Mesenchymal stem cell (in vitro differentiated cells and primary cell): ENCODE data around the gene GALNT1.

ENCODE experiments used
- DNase-seq: peaks from one replicate; pipeline ENCODE4 v3.0.0-alpha.2; 2013
- H2AFZ ChIP-seq: one replicate; pipeline ENCODE4 v1.6.1; 2013; ENCODE audit warnings: low read depth, mild to moderate bottlenecking, control low read depth, inconsistent platforms, low read length, moderate library complexity
- H2AK5ac ChIP-seq: 2 replicates; pipeline ENCODE4 v1.6.1; 2013; ENCODE audit warnings: low read length, moderate library complexity, mild to moderate bottlenecking, inconsistent platforms; ENCODE audit not compliant: severe bottlenecking
- H2BK120ac ChIP-seq: one replicate; pipeline ENCODE4 v1.6.1; 2013; ENCODE audit warnings: low read depth, mild to moderate bottlenecking, inconsistent platforms, low read length, moderate library complexity
- H2BK12ac ChIP-seq, 2 experiments: one replicate each; pipeline ENCODE4 v1.6.1; 2013; ENCODE audit warnings: inconsistent platforms in 2 of 2, low read length in 2 of 2, mild to moderate bottlenecking in 2 of 2, moderate library complexity in 2 of 2, control low read depth in 1 of 2
- H2BK15ac ChIP-seq: one replicate; pipeline ENCODE4 v1.6.1; 2013; ENCODE audit warnings: mild to moderate bottlenecking, low read depth, inconsistent platforms; ENCODE audit not compliant: poor library complexity, severe bottlenecking
- H2BK5ac ChIP-seq: 2 replicates; pipeline ENCODE4 v1.6.1; 2013; ENCODE audit warnings: low read depth, mild to moderate bottlenecking, low read length, control low read depth, inconsistent platforms; ENCODE audit not compliant: poor library complexity, severe bottlenecking
- H3K14ac ChIP-seq, 2 experiments: one replicate each; pipeline ENCODE4 v1.6.1; 2013; ENCODE audit warnings: inconsistent platforms in 2 of 2, low read length in 2 of 2, control low read depth in 1 of 2, mild to moderate bottlenecking in 1 of 2, moderate library complexity in 1 of 2
- H3K18ac ChIP-seq, 2 experiments: one replicate each; pipeline ENCODE4 v1.6.1; 2013; ENCODE audit warnings: inconsistent platforms in 2 of 2, low read length in 2 of 2, control low read depth in 1 of 2, low read depth in 1 of 2, mild to moderate bottlenecking in 1 of 2
- H3K23ac ChIP-seq, 2 experiments: one replicate each; pipeline ENCODE4 v1.6.1; 2013; ENCODE audit warnings: inconsistent platforms in 2 of 2, low read length in 2 of 2, mild to moderate bottlenecking in 2 of 2, moderate library complexity in 2 of 2, control low read depth in 1 of 2
- H3K27ac ChIP-seq: 2 replicates; pipeline ENCODE4 v1.5.1; 2013; ENCODE audit warnings: mild to moderate bottlenecking, moderate library complexity, low read length, control low read depth, inconsistent platforms; ENCODE audit not compliant: poor library complexity, severe bottlenecking
- H3K27me3 ChIP-seq, 2 experiments: 2 replicates each; pipeline versions ENCODE4 v1.6.1 to v1.7.0; 2013; ENCODE audit warnings: low read length in 2 of 2, mild to moderate bottlenecking in 2 of 2, moderate library complexity in 2 of 2, control low read depth in 1 of 2, inconsistent platforms in 1 of 2; ENCODE audit not compliant: control insufficient read depth in 1 of 2, insufficient read depth in 1 of 2
- H3K36me3 ChIP-seq, 2 experiments: 2 replicates each; pipeline versions ENCODE4 v1.6.1 to v1.7.0; 2013; ENCODE audit warnings: low read length in 2 of 2, control low read depth in 1 of 2, inconsistent platforms in 1 of 2, low read depth in 1 of 2, mild to moderate bottlenecking in 1 of 2; ENCODE audit not compliant: insufficient read depth in 2 of 2, control insufficient read depth in 1 of 2
- H3K4ac ChIP-seq, 2 experiments: one replicate each; pipeline ENCODE4 v1.6.1; 2013; ENCODE audit warnings: inconsistent platforms in 2 of 2, low read length in 2 of 2, mild to moderate bottlenecking in 2 of 2, moderate library complexity in 2 of 2, control low read depth in 1 of 2, low read depth in 1 of 2
- H3K4me1 ChIP-seq: 2 replicates; pipeline ENCODE4 v1.6.1; 2013; ENCODE audit warnings: low read depth, low read length, control low read depth; ENCODE audit not compliant: control insufficient read depth, insufficient read depth
- H3K4me2 ChIP-seq: 2 replicates; pipeline ENCODE4 v1.6.1; 2013; ENCODE audit warnings: low read length, mild to moderate bottlenecking, inconsistent platforms; ENCODE audit not compliant: poor library complexity, severe bottlenecking
- H3K4me3 ChIP-seq, 2 experiments: 2 replicates each; pipeline versions ENCODE4 v1.5.1 to v1.7.0; 2013; ENCODE audit warnings: low read length in 2 of 2, mild to moderate bottlenecking in 2 of 2, control low read depth in 1 of 2, low read depth in 1 of 2; ENCODE audit not compliant: insufficient read depth in 1 of 2
- H3K79me1 ChIP-seq: replicated peaks from 2 replicates; pipeline ENCODE4 v1.6.1; 2013; ENCODE audit warnings: mild to moderate bottlenecking, control low read depth, low read length, inconsistent platforms; ENCODE audit not compliant: poor library complexity, severe bottlenecking
- H3K9ac ChIP-seq: 2 replicates; pipeline ENCODE4 v1.7.0; 2013; ENCODE audit warnings: mild to moderate bottlenecking, low read length, moderate library complexity
- H3K9me3 ChIP-seq: 2 replicates; pipeline ENCODE4 v1.7.0; 2013; ENCODE audit warnings: mild to moderate bottlenecking, low read length; ENCODE audit not compliant: control insufficient read depth
- H4K8ac ChIP-seq: one replicate; pipeline ENCODE4 v1.6.1; 2013; ENCODE audit warnings: inconsistent platforms, mild to moderate bottlenecking, low read length, moderate library complexity
- H4K91ac ChIP-seq: one replicate; pipeline ENCODE4 v1.6.1; 2013; ENCODE audit warnings: mild to moderate bottlenecking, low read length, inconsistent platforms
- WGBS: methylation state at CpG from one replicate; pipeline ENCODE4 v1.1.7; 2013; ENCODE audit warnings: mixed read lengths; 5-methylcytosine and 5-hydroxymethylcytosine counted together

Gene GALNT1

DNA sequence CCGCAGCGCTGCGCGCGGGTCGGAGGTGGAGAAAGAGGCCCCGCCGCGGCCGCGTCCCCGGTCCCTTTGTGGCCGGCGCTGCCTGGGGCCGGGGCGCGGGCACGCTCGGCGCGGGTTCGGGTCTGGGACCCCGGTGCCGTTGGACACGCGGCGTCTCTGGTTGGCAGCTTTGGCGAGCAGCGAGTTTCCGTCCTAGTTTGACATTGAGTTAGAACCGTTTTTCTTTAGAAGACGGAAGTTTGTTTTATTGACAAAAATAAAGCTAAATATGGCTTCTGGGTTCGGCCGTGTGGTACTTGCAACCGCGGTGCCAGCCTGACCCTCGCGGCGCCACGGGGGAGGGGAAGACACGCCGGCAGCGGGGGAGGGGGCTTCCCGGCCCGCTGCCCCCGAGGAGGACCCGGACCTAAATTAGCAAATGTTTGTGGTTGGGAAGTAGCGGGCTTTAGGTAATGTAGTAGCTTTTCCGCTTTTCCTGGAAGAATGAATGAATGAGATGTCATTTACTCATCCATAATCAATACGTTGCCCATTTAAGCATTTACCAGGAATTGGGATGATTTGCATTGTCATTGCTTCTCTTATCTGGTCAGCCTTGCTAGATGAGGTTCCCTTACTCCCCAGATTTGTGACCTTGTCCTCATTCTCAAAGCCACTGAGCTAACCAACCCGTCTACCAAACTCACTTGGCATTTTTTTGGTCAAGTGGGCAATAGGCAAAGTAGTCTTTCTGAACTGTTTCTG is 530 bp downstream of the GALNT1 start:
- no peak overlapping the region for H2AK5ac ChIP-seq
- peaks cover 1% of the 10 kb centered on the region for H3K9me3 ChIP-seq
- peak overlapping the region; percentile 63 to 85 for H3K14ac ChIP-seq
- H3K36me3 ChIP-seq = peaks cover 0 to 6% of the 10 kb centered on the region in 2 experiments
- H3K4ac ChIP-seq = peak overlapping the region; percentile 43 to 93
- under 1% methylated on average over 43 of the region's 51 CpGs for WGBS
- H3K27ac ChIP-seq = peak overlapping the region; percentile 32
- peak overlapping the region; percentile 88 for H3K9ac ChIP-seq
- H3K27me3 ChIP-seq = no peaks in the 10 kb centered on the region
- peak overlapping the region; percentile 75 for H3K4me2 ChIP-seq
- peak; percentile 22 for DNase-seq
- H3K79me1 ChIP-seq = peaks cover 9% of the 10 kb centered on the region
- H2BK5ac ChIP-seq = peak overlapping the region; percentile 93
- H3K4me3 ChIP-seq = peak overlapping the region; percentile 87 to 92
- peak overlapping the region in 1 of 2 experiments; percentile 91 for H3K23ac ChIP-seq
- H2BK120ac ChIP-seq = peak overlapping the region; percentile 75
- peak overlapping the region; percentile 68 for H2AFZ ChIP-seq
- H4K8ac ChIP-seq = no peak overlapping the region
- no peak overlapping the region for H2BK15ac ChIP-seq
- peak overlapping the region; percentile 94 for H3K18ac ChIP-seq
- H3K4me1 ChIP-seq = peaks cover 7% of the 10 kb centered on the region
- peak overlapping the region in 1 of 2 experiments; percentile 33 for H2BK12ac ChIP-seq
- H4K91ac ChIP-seq = no peak overlapping the region

DNA sequence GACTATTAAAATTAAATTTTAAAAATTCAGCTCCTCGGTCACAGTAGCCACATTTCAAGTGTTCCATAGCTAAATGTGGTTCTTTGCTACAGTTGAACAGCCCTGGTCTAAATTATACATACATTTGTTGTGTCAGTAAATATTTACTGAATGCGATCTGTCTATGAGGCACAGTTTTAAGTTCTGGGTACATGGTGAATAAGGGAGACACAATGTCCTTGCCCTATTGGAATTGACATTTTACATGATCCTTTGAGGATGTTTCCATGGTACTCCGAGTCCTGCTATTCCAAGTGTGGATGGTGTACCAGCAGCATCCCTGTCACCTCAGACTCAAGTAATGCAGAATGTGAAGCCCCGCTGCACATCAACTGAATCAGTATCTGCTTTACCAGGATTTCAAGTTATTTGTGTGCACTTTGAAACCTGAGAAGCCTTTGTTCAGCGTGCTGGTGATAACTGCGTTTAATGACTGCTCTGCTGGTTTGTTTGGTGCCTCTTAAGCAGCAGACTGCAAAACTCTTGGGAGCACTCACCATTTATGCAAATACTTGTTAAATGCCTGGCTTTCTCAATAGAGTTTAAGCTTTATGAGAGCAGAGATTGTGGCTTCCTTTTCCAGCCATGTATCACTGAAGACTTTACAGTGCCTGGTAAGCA is 1.5 kb downstream of the GALNT1 start:
- H3K4me2 ChIP-seq = peak overlapping the region; percentile 75
- no peak overlapping the region for H2BK120ac ChIP-seq
- no peaks in the 10 kb centered on the region for H3K27me3 ChIP-seq
- H3K9me3 ChIP-seq = peaks cover 10% of the 10 kb centered on the region
- H3K79me1 ChIP-seq = peaks cover 9% of the 10 kb centered on the region
- no peak overlapping the region for H4K8ac ChIP-seq
- no peak overlapping the region for H2AFZ ChIP-seq
- 36% methylated on average over 5 of the region's 6 CpGs for WGBS
- H3K23ac ChIP-seq = no peak overlapping the region
- H3K4me3 ChIP-seq = peak overlapping the region in 1 of 2 experiments; percentile 87
- H3K14ac ChIP-seq = no peak overlapping the region
- no peak overlapping the region for H4K91ac ChIP-seq
- DNase-seq = peak; percentile 52
- no peak overlapping the region for H2BK15ac ChIP-seq
- H3K4ac ChIP-seq = no peak overlapping the region
- H2BK12ac ChIP-seq = no peak overlapping the region
- no peak overlapping the region for H2BK5ac ChIP-seq
- H3K18ac ChIP-seq = peak overlapping the region in 1 of 2 experiments; percentile 18
- H2AK5ac ChIP-seq = no peak overlapping the region
- H3K36me3 ChIP-seq = peaks cover 0 to 6% of the 10 kb centered on the region in 2 experiments
- peaks cover 1% of the 10 kb centered on the region for H3K4me1 ChIP-seq
- H3K27ac ChIP-seq = peak overlapping the region; percentile 34
- H3K9ac ChIP-seq = peak overlapping the region; percentile 88

DNA sequence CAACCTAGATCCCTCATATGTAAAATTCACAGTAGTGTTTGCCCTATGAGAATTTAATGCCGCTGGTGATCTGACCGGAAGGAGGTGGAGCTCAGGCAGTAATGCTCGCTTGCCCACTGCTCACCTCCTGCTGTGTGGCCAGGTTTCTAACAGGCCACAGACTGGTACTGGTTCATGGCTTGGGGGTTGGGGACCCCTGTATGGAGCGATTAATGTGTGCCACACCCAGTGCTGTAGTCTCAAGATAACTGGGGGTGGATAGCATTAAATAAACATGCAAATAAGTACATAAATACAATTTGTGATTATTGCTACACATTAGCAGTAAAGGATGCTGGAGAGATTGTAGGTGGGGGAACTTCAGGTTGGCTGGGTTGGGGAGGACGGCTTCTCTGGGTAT is 3.2 kb downstream of the GALNT1 start:
- Histone ChIP-seq H3K18ac (no peak overlapping the region), H3K27me3 (no peaks in the 10 kb centered on the region), H3K4me2 (no peak overlapping the region), H3K4me3 (no peak overlapping the region), H3K27ac (no peak overlapping the region), H3K14ac (no peak overlapping the region), H3K36me3 (peaks cover 0 to 6% of the 10 kb centered on the region in 2 experiments), H3K23ac (no peak overlapping the region), H4K8ac (no peak overlapping the region), H2BK5ac (no peak overlapping the region), H2AFZ (no peak overlapping the region), H2BK15ac (no peak overlapping the region), H3K4me1 (peaks cover 1% of the 10 kb centered on the region), H2BK120ac (no peak overlapping the region), H3K79me1 (peaks cover 15% of the 10 kb centered on the region), H3K9me3 (peaks cover 22% of the 10 kb centered on the region), H2AK5ac (no peak overlapping the region), H2BK12ac (no peak overlapping the region), H3K9ac (no peak overlapping the region), H4K91ac (no peak overlapping the region), H3K4ac (no peak overlapping the region)
- WGBS = 98% methylated on average over 3 of the region's 5 CpGs
- no peak for DNase-seq

DNA sequence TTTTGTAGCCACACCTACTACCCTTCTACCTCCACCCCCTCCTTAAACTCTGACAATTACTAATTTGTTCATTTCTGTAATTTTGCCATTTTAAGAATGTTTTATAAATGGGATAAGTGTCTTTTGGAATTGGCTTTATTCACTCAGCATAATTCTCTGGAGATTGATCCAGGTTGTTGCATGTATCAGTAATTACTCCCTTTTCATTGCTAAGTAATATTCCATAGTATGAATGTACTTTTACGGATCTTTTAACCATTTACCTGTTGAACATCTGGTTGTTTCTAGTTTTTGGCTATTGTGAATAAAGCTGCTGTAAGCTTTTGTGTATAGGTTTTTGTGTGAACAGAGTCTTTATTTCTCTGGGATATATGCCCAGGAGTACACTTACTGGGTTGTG is 4.1 kb downstream of the GALNT1 start:
- no peaks in the 10 kb centered on the region for H3K27me3 ChIP-seq
- H2BK120ac ChIP-seq = no peak overlapping the region
- no peak overlapping the region for H3K14ac ChIP-seq
- peaks cover 16% of the 10 kb centered on the region for H3K79me1 ChIP-seq
- no peak overlapping the region for H3K23ac ChIP-seq
- H3K27ac ChIP-seq = no peak overlapping the region
- H3K4me3 ChIP-seq = no peak overlapping the region
- H3K4ac ChIP-seq = no peak overlapping the region
- H3K9ac ChIP-seq = no peak overlapping the region
- DNase-seq = no peak
- no peak overlapping the region for H3K4me2 ChIP-seq
- peaks cover 1% of the 10 kb centered on the region for H3K4me1 ChIP-seq
- H3K36me3 ChIP-seq = peaks cover 0 to 6% of the 10 kb centered on the region in 2 experiments
- peaks cover 25% of the 10 kb centered on the region for H3K9me3 ChIP-seq
- H2AFZ ChIP-seq = no peak overlapping the region
- H4K91ac ChIP-seq = no peak overlapping the region
- H2AK5ac ChIP-seq = no peak overlapping the region
- WGBS = 100% methylated on average over 1 of the region's 1 CpG
- H4K8ac ChIP-seq = no peak overlapping the region
- H2BK12ac ChIP-seq = no peak overlapping the region
- H2BK5ac ChIP-seq = no peak overlapping the region
- no peak overlapping the region for H3K18ac ChIP-seq
- no peak overlapping the region for H2BK15ac ChIP-seq
